ENCODE measurements around the gene TICRR.

- TF ChIP-seq POLR2AphosphoS5 (IDR thresholded peaks at IDR 0.05; ENCODE audit: low read depth, low read length) (no peak), CTCF (IDR thresholded peaks at IDR 0.05) (no peak), REST (IDR thresholded peaks at IDR 0.05; ENCODE audit: insufficient read depth in 1 of 2, low read depth in 2 of 2, low read length in 1 of 2) (no peak), SIN3A (IDR thresholded peaks at IDR 0.05; ENCODE audit: borderline replicate concordance, insufficient read depth, low read depth, low read length) (no peak)
Observed at GRCh38 chr15:89649013-89649625, 73.8 kb downstream of the TICRR start.
